Coronary artery (tissue), 2 donors: Measurements from ENCODE around the gene H2BK1.
A peak's percentile ranks its signal among the peaks of the same experiment; 100 is the strongest.

ENCODE experiments used
- DNase-seq: peaks from one replicate; pipeline ENCODE4 v3.0.0-alpha.2; 2017; ENCODE audit warnings: low spot score
- H3K27ac ChIP-seq, 2 donors: fragments of 200-600 bp; sonication (generic); one replicate each; pipeline ENCODE4 v1.5.1; 2016 to 2019
- H3K4me3 ChIP-seq: fragments of 200-600 bp; sonication (generic); 2 replicates; pipeline ENCODE4 v1.5.1; 2016; ENCODE audit warnings: mild to moderate bottlenecking, moderate library complexity
- CTCF ChIP-seq: fragments of 200-600 bp; sonication (generic); IDR thresholded peaks from one replicate; pipeline ENCODE4 v1.5.1; 2019; ENCODE audit warnings: antibody characterized with exemption

The H2BK1 gene

GRCh38 chr7:151249034-151249731 is 38.9 kb upstream of the H2BK1 start:
- no peak for TF ChIP-seq CTCF
- Histone ChIP-seq H3K27ac (peak overlapping the region; percentile 97 to 99), H3K4me3 (peak overlapping the region; percentile 94)
- peak; percentile 94 for DNase-seq

GRCh38 chr7:151248346-151249033 is 38.2 kb upstream of the H2BK1 start, which contains the start of gene SMARCD3:
Gene SMARCD3 (minus strand): TSS chr7:151248694. CDS start chr7:151248562, 132 bp downstream.
- TF ChIP-seq CTCF = no peak
- H3K4me3 ChIP-seq = peak within 1 kb of the TSS; percentile 94
- H3K27ac ChIP-seq = peak within 1 kb of the TSS; percentile 97 to 99
- DNase-seq = peak; percentile 86

GRCh38 chr7:151247611-151248345 is 37.5 kb upstream of the H2BK1 start:
- no peak for TF ChIP-seq CTCF
- no peak for DNase-seq
- Histone ChIP-seq H3K4me3 (peak overlapping the region; percentile 94), H3K27ac (peak overlapping the region; percentile 97 to 99)

GRCh38 chr7:151246851-151247580 is 36.7 kb upstream of the H2BK1 start:
- H3K4me3 ChIP-seq = peak overlapping the region; percentile 94
- DNase-seq = no peak
- no peak for TF ChIP-seq CTCF
- H3K27ac ChIP-seq = peak overlapping the region; percentile 97 to 99

- no peak for DNase-seq
- no peak for TF ChIP-seq CTCF
- Histone ChIP-seq H3K4me3 (peak overlapping the region; percentile 94), H3K27ac (peak overlapping the region; percentile 97 to 99)
Measured at GRCh38 chr7:151246102-151246850, 36.0 kb upstream of the H2BK1 start.
